ENCODE data around the gene BMP3. TPM values are rescaled to one million over a fixed set of nuclear protein-coding genes. Genes with fewer than 3 reads are reported as not detected.

BMP3 gene
- polyA plus RNA-seq, 10 donors, result 0.55 to 3.9 (median 1.3) TPM

DNA sequence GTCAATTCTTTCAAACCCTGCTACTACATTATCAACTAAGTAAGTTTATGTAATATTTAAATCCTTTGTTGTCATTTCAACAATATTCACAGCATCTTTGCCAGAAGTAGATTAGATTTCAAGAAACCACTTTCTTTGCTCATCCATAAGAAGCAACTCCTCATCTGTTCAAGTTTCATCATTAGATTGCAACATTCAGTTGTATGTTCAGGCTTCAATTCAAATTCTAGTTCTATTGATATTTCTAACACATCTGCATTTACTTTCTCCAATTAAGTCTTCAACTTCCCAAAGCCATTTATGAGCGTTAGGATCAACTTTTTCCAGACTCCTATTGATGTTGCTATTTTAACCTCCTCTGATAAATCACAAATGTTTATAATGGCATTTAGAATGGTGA lies 66.1 kb downstream of the BMP3 start:
- DNase-seq, result no peak

DNA sequence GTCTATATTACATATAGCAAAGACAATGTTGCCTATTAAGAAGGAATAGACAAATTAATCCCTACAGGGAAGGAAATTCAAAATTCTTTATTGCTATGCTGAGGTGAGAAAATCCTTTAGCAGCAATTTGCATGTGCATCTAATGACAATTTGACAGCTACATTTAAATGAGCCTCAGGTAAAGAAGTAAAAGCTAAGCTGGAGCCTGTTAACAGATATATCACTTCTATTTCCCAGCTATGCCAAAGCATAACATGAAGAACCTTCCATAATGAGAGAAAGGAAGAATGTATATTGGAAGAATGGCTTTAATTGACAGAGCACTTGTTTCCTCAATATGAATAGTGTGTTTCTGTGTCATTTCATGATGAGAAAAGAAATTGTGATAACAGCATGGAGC lies 71.6 kb downstream of the BMP3 start:
- no peak for DNase-seq

- DNase-seq, result no peak
Observed at GRCh38 chr4:81106150-81106549, 75.6 kb downstream of the BMP3 start.

Other genes starting within 250 kb of the BMP3 start
- 1 to 10 TPM in 4 of 10 donors, under 1 TPM in 6; 0.26 to 3.5 (median 0.87) TPM for gene PRKG2, start 184.5 kb downstream of the BMP3 start, polyA plus RNA-seq (ENCODE audit: insufficient read length in 10 of 10)